B cell (primary cell): ENCODE data around the gene TMEM260. TPM values are rescaled to one million over a fixed set of nuclear protein-coding genes. Genes with fewer than 3 reads are reported as not detected.

Source experiments
- ATAC-seq: fragments of 200-7000 bp; cut with Tn5 transposase; one replicate; pipeline ENCODE4 v1.10.0; 2021; ENCODE audit warnings: low read depth, mild to moderate bottlenecking, moderate number of reproducible peaks, moderate library complexity
- CTCF ChIA-PET: fragments of 350-600 bp; sonication (Branson Sonifier 250); formaldehyde crosslinking; loops from one replicate; lab custom pipeline; 2021; ENCODE audit warnings: antibody characterized with exemption, inconsistent platforms; lab: Charles Lee
- POLR2A ChIA-PET: fragments of 350-600 bp; sonication (Branson Sonifier 250); formaldehyde crosslinking; loops from one replicate; lab custom pipeline; 2021; ENCODE audit warnings: antibody characterized with exemption; lab: Charles Lee
- DNase-seq: peaks from one replicate; pipeline ENCODE4 v3.0.0; 2013
- H2AFZ ChIP-seq: 2 replicates; pipeline ENCODE4 v1.6.1; 2012; ENCODE audit warnings: mild to moderate bottlenecking, low read depth, low read length; ENCODE audit not compliant: insufficient read depth, poor library complexity, severe bottlenecking
- H3K27ac ChIP-seq, 2 donors: 1 replicate in 1 of 2; 2 replicates in 1 of 2; pipeline ENCODE4 v1.5.1; 2012 to 2013; ENCODE audit warnings: low read length in 2 of 2, mild to moderate bottlenecking in 2 of 2, moderate library complexity in 1 of 2
- H3K27me3 ChIP-seq, 4 experiments: fragments of 200-600 bp in 1 of 4; sonication (generic) in 1 of 4; replicated peaks in 1 of 4; 1 replicate in 2 of 4; 2 replicates in 2 of 4; pipeline versions ENCODE4 v1.6.1 to v1.7.0; 2013 to 2016; ENCODE audit warnings: low read length in 3 of 4, mild to moderate bottlenecking in 2 of 4, mixed read lengths in 1 of 4, moderate library complexity in 1 of 4; ENCODE audit not compliant: insufficient read depth in 4 of 4, control insufficient read depth in 3 of 4; ENCODE audit errors: control extremely low read depth in 1 of 4
- H3K36me3 ChIP-seq, 2 experiments: replicated peaks in 1 of 2; 1 replicate in 1 of 2; 2 replicates in 1 of 2; pipeline versions ENCODE4 v1.6.1 to v1.7.1; 2013; ENCODE audit warnings: low read length in 1 of 2; ENCODE audit not compliant: insufficient read depth in 2 of 2, control insufficient read depth in 1 of 2; ENCODE audit errors: control extremely low read depth in 1 of 2, extremely low read depth in 1 of 2
- H3K4me1 ChIP-seq, 2 donors: fragments of 200-600 bp in 1 of 2; sonication (generic) in 1 of 2; 1 replicate in 1 of 2; 2 replicates in 1 of 2; pipeline versions ENCODE4 v1.5.1 to v1.6.1; 2013 to 2017; ENCODE audit warnings: low read length in 2 of 2; ENCODE audit not compliant: control insufficient read depth in 2 of 2, insufficient read depth in 2 of 2
- H3K4me2 ChIP-seq: replicated peaks from 2 replicates; pipeline ENCODE3; 2012; ENCODE audit warnings: mild to moderate bottlenecking, low read depth, low read length; ENCODE audit not compliant: poor library complexity, severe bottlenecking
- H3K4me3 ChIP-seq, 5 experiments: fragments of 200-600 bp in 1 of 5; sonication (generic) in 1 of 5; 1 replicate in 3 of 5; 2 replicates in 2 of 5; pipeline versions ENCODE4 v1.5.1 to v1.7.0; 2011 to 2016; ENCODE audit warnings: low read length in 4 of 5, mild to moderate bottlenecking in 4 of 5, low read depth in 2 of 5, control low read depth in 1 of 5, moderate library complexity in 1 of 5; ENCODE audit not compliant: insufficient read depth in 1 of 5; ENCODE audit errors: control extremely low read depth in 1 of 5, extremely low read depth in 1 of 5
- H3K79me2 ChIP-seq: fragments of 200-600 bp; sonication (generic); one replicate; pipeline ENCODE4 v1.6.0; 2016; ENCODE audit warnings: low read length; ENCODE audit not compliant: control insufficient read depth, insufficient read depth
- H3K9ac ChIP-seq: fragments of 200-600 bp; sonication (generic); 2 replicates; pipeline ENCODE4 v1.6.1; 2017; ENCODE audit warnings: mild to moderate bottlenecking, low read length, moderate library complexity
- H3K9me3 ChIP-seq, 3 donors: one replicate each; pipeline versions ENCODE4 v1.6.1 to v1.7.1; 2013; ENCODE audit warnings: low read length in 2 of 3; ENCODE audit not compliant: control insufficient read depth in 2 of 3, insufficient read depth in 1 of 3; ENCODE audit errors: control extremely low read depth in 1 of 3
- H4K20me1 ChIP-seq: 2 replicates; pipeline ENCODE4 v1.6.0; 2012; ENCODE audit warnings: mild to moderate bottlenecking, low read length; ENCODE audit not compliant: insufficient read depth, control insufficient read depth, poor library complexity, severe bottlenecking
- H3K27ac Mint-ChIP-seq: one replicate; pipeline ENCODE4 v1.8.0; 2021; ENCODE audit warnings: mixed read lengths
- H3K27me3 Mint-ChIP-seq: one replicate; pipeline ENCODE4 v1.8.0; 2021; ENCODE audit warnings: mixed read lengths
- H3K4me1 Mint-ChIP-seq: one replicate; pipeline ENCODE4 v1.8.0; 2021; ENCODE audit warnings: mixed read lengths
- H3K4me3 Mint-ChIP-seq: one replicate; pipeline ENCODE4 v1.8.0; 2021; ENCODE audit warnings: mixed read lengths
- H3K9me3 Mint-ChIP-seq: one replicate; pipeline ENCODE4 v1.8.0; 2022; ENCODE audit warnings: mixed read lengths; ENCODE audit not compliant: insufficient read depth
- CTCF ChIP-seq: fragments of 200-600 bp; IDR thresholded peaks from one replicate; pipeline ENCODE4 v1.8.0; 2022; ENCODE audit warnings: antibody characterized with exemption, mild to moderate bottlenecking
- EZH2 ChIP-seq: IDR thresholded peaks from 2 replicates; pipeline ENCODE4 v1.6.1; 2012; ENCODE audit warnings: borderline replicate concordance, low read depth, mild to moderate bottlenecking, moderate library complexity, low read length; ENCODE audit not compliant: insufficient read depth, poor library complexity, severe bottlenecking
- WGBS: methylation state at CpG from one replicate; pipeline ENCODE4 v1.1.5; 2013; ENCODE audit warnings: missing lambda C conversion rate; ENCODE audit not compliant: insufficient coverage; 5-methylcytosine and 5-hydroxymethylcytosine counted together
- intact Hi-C: fragments of 100-400 bp; cut with micrococcal nuclease; formaldehyde crosslinking; loops from one replicate; pipeline ENCODE4 v1.10.0; 2022
- polyA plus RNA-seq: library from polyadenylated mRNA; depleted of rRNA; stranded (reverse); fragments of >200 nt; gene quantifications from 2 replicates; pipeline ENCODE4 v1.2.3, GENCODE V29; 2012
- total RNA-seq, 2 donors: library from RNA; stranded (reverse); fragments of 120-200 nt in 1 of 2; gene quantifications; 1 replicate in 1 of 2; 2 replicates in 1 of 2; pipeline versions ENCODE4 v1.2.3 to v1.2.4, GENCODE V29; 2013 to 2022

The TMEM260 gene
- total and polyA plus RNA-seq, 2 donors (not counting 1 experiment from before 2014, with no cell fraction given), result 14.2 to 33.9 TPM

- no peaks in the 10 kb centered on the region for H3K9me3 ChIP-seq
- Mint-ChIP-seq H3K4me1 (no peaks in the 10 kb centered on the region), H3K27me3 (peaks cover 13% of the 10 kb centered on the region), H3K4me3 (no peak overlapping the region), H3K9me3 (no peaks in the 10 kb centered on the region), H3K27ac (no peak overlapping the region)
- TF ChIP-seq CTCF (no peak), EZH2 (no peak)
- CTCF ChIA-PET, result no interaction called here
- H3K27me3 ChIP-seq, result peaks cover 0 to 7% (median 1%) of the 10 kb centered on the region in 4 experiments
- no peak overlapping the region for H3K27ac ChIP-seq
- intact Hi-C loops, result no loop called here
- H3K4me2 ChIP-seq, result no peak overlapping the region
- H3K4me3 ChIP-seq, result no peak overlapping the region
- H3K79me2 ChIP-seq, result no peaks in the 10 kb centered on the region
- no CpG with 5 or more reads among the region's 2 CpGs for WGBS
- DNase-seq (no peak), ATAC-seq (no peak)
- no peak overlapping the region for H2AFZ ChIP-seq
- H4K20me1 ChIP-seq, result no peaks in the 10 kb centered on the region
- H3K9ac ChIP-seq, result no peak overlapping the region
- H3K4me1 ChIP-seq, result no peaks in the 10 kb centered on the region
- POLR2A ChIA-PET, result no interaction called here
- no peaks in the 10 kb centered on the region for H3K36me3 ChIP-seq
Observed at GRCh38 chr14:56539862-56540261, 39.7 kb upstream of the TMEM260 start.

DNA sequence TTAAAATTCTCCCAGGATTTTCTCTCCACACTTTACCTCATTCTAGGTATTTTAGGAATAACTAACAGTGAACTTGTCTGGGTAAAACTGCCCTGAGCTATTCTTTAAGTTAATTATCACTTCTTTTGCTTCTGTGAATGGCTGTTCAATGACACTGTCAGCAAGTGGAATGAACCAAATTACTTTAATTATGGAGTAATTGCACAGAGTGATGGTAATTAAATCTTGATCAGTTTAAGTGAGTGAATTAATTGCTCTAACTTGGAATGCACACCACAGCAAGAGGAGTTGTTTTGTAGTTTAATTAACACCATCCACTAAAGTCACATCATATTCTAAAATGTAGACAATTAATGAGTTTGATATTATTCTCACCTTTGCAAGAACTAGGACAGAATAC, 36.2 kb upstream of the TMEM260 start:
- H3K79me2 ChIP-seq, result no peaks in the 10 kb centered on the region
- no peak for DNase-seq
- no peak overlapping the region for H3K27ac Mint-ChIP-seq

More for the DNA sequence above, 36.2 kb upstream of the TMEM260 start:
- Histone ChIP-seq H3K4me1 (no peaks in the 10 kb centered on the region), H3K9ac (no peak overlapping the region), H3K36me3 (no peaks in the 10 kb centered on the region), H3K4me3 (no peak overlapping the region), H4K20me1 (no peaks in the 10 kb centered on the region), H3K27ac (no peak overlapping the region), H3K4me2 (no peak overlapping the region), H2AFZ (no peak overlapping the region), H3K27me3 (peaks cover 0 to 1% (median 0%) of the 10 kb centered on the region in 4 experiments), H3K9me3 (no peaks in the 10 kb centered on the region)
- TF ChIP-seq CTCF (no peak), EZH2 (no peak)
- H3K4me3 Mint-ChIP-seq, result no peak overlapping the region
- CTCF ChIA-PET, result no interaction called here
- POLR2A ChIA-PET, result no interaction called here
- intact Hi-C loops, result no loop called here
- ATAC-seq, result no peak
- no peaks in the 10 kb centered on the region for H3K9me3 Mint-ChIP-seq
- no peaks in the 10 kb centered on the region for H3K4me1 Mint-ChIP-seq
- H3K27me3 Mint-ChIP-seq, result peaks cover 6% of the 10 kb centered on the region
